ENCODE results near the gene ZNF665. TPM values are rescaled to one million over a fixed set of nuclear protein-coding genes. Genes with fewer than 3 reads are reported as not detected.
"Not testable (repeated sequence)": the region's sequence is repeated elsewhere in the genome, so short reads cannot be mapped to it uniquely, and the experiment has no call there.

Gene ZNF665
- 1 to 10 TPM; 1.1 to 2.2 TPM for total RNA-seq

- peak within 1 kb of the TSS; percentile 64 to 68 for H3K27ac ChIP-seq
- DNase-seq (ENCODE audit: low spot score): peak; percentile 94
- H3K27me3 ChIP-seq: no peaks in the 10 kb centered on the region
- no peaks in the 10 kb centered on the region for H3K9me3 ChIP-seq
- H3K4me1 ChIP-seq: peaks cover 0 to 22% of the 10 kb centered on the region in 2 donors
- H3K4me3 ChIP-seq: peak within 1 kb of the TSS; percentile 68 to 72
- H3K36me3 ChIP-seq: no peaks in the 10 kb centered on the region
- no peak for TF ChIP-seq CTCF (IDR thresholded peaks at IDR 0.05)
Measured at GRCh38 chr19:53192771-53193534, at the start of gene ZNF665. Gene ZNF665, minus strand, starts transcription at chr19:53193358. Its CDS starts 10,460 bp downstream, at chr19:53182898.

GRCh38 chr19:53237114-53237777 is 44.1 kb upstream of the ZNF665 start:
- H3K36me3 ChIP-seq: peaks cover 56% of the 10 kb centered on the region
- no peak for TF ChIP-seq CTCF (IDR thresholded peaks at IDR 0.05)
- no peaks in the 10 kb centered on the region for H3K4me1 ChIP-seq
- peaks cover 55 to 100% of the 10 kb centered on the region in 2 donors for H3K9me3 ChIP-seq
- no peak overlapping the region for H3K27ac ChIP-seq
- H3K27me3 ChIP-seq: no peaks in the 10 kb centered on the region
- no peak for DNase-seq (ENCODE audit: low spot score)
- H3K4me3 ChIP-seq: no peak overlapping the region

- Histone ChIP-seq H3K4me1 (no peaks in the 10 kb centered on the region), H3K9me3 (peaks cover 2 to 86% of the 10 kb centered on the region in 2 donors)
- DNase-seq (ENCODE audit: low spot score): no peak
Measured at GRCh38 chr19:53224606-53225005, 31.4 kb upstream of the ZNF665 start.

GRCh38 chr19:53222716-53223115 is 29.6 kb upstream of the ZNF665 start:
- H3K4me3 ChIP-seq; H3K36me3 ChIP-seq; H3K4me1 ChIP-seq; H3K27ac ChIP-seq; H3K27me3 ChIP-seq; DNase-seq (ENCODE audit: low spot score): not testable (repeated sequence)
- H3K9me3 ChIP-seq: peaks cover 10 to 86% of the 10 kb centered on the region in 2 donors

More at GRCh38 chr19:53224606-53225005, 31.4 kb upstream of the ZNF665 start:
- Histone ChIP-seq H3K36me3 (no peaks in the 10 kb centered on the region), H3K4me3 (no peak overlapping the region), H3K27me3 (no peaks in the 10 kb centered on the region), H3K27ac (no peak overlapping the region)
- no peak for TF ChIP-seq CTCF (IDR thresholded peaks at IDR 0.05)

- H3K27ac ChIP-seq: no peak overlapping the region
- H3K27me3 ChIP-seq: no peaks in the 10 kb centered on the region
- peaks cover 34% of the 10 kb centered on the region for H3K36me3 ChIP-seq
- H3K4me1 ChIP-seq: no peaks in the 10 kb centered on the region
- H3K9me3 ChIP-seq: peaks cover 62 to 100% of the 10 kb centered on the region in 2 donors
- H3K4me3 ChIP-seq: no peak overlapping the region
- no peak for DNase-seq (ENCODE audit: low spot score)
- no peak for TF ChIP-seq CTCF (IDR thresholded peaks at IDR 0.05)
Measured at GRCh38 chr19:53212703-53213320, 19.7 kb upstream of the ZNF665 start.

- not testable (repeated sequence) for H3K27me3 ChIP-seq; DNase-seq (ENCODE audit: low spot score); H3K4me1 ChIP-seq; H3K4me3 ChIP-seq; H3K27ac ChIP-seq
- Histone ChIP-seq H3K9me3 (peaks cover 62 to 100% of the 10 kb centered on the region in 2 donors), H3K36me3 (peaks cover 46% of the 10 kb centered on the region)
Measured at GRCh38 chr19:53211554-53211953, 18.4 kb upstream of the ZNF665 start.
